PC-9 (cell line): ENCODE measurements around the gene YPEL2.

Experiments
- CTCF ChIP-seq: fragments of 200-600 bp; sonication (generic); conservative IDR thresholded peaks from 2 replicates; pipeline ENCODE4 v1.6.1; 2017; ENCODE audit warnings: mixed run types, antibody characterized with exemption, mild to moderate bottlenecking, moderate library complexity
- EZH2 ChIP-seq: fragments of 200-600 bp; sonication (generic); IDR thresholded peaks from 2 replicates; pipeline ENCODE4 v1.8.0; 2017; ENCODE audit warnings: antibody characterized with exemption, low read depth

GRCh38 chr17:59341922-59342321 is 10.5 kb downstream of the YPEL2 start:
- no peak for TF ChIP-seq EZH2
- no peak for TF ChIP-seq CTCF
